SU-DHL-6 (cell line): Measurements from ENCODE around the gene C1QTNF6.

Experiments used
- EZH2phosphoT487 ChIP-seq: fragments of 200-600 bp; sonication (generic), shearing (Covaris generic); conservative IDR thresholded peaks from 2 replicates; pipeline ENCODE4 v1.6.1; 2018; ENCODE audit warnings: mild to moderate bottlenecking, antibody characterized with exemption, low read length, moderate library complexity, mixed read lengths
- TF ChIP-seq, protein P1 (sequence below): fragments of 200-600 bp; sonication (generic); IDR thresholded peaks from one replicate; pipeline ENCODE4 v1.5.1; 2017; ENCODE audit warnings: antibody characterized with exemption, mild to moderate bottlenecking, low read length, moderate library complexity; ENCODE audit not compliant: insufficient read depth, poor library complexity, severe bottlenecking

DNA sequence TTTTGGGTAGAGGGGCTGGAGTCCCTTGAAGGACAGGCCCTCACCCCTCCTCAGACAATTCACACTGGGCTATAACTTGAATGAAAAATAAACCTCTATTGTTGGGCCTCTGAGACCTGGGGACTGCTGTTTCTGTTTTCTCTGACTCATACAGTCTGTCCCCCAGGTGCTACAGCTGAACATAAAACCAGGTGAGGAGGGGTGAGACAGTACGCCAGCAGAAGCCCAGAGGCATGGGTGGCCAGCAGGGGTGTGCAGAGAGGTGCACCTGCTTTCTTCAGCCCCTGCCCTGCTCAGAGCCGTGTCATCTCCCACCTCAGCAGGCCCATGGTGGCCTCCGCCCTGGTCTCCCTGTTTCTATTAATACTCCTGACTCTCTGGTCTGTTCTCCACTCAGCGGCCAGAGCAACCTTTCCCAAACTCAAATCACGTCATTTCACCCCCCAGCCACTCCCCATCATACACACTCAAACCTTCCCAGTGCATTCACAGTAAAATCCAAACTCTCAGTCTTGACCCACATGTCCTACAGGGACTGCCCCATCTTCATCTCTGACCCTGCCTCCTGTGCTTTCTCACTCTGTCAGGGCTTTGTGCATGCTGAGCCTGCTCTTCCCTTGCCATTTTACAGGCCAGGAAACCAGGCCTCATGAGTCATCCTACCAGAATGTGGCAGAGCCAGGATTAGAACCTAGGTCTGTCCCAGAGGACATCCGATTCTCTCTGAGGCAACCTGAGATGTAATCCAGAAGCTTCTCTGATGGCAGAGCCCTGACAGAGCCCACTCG, 32.9 kb downstream of the C1QTNF6 start:
- TF ChIP-seq, protein P1, sequence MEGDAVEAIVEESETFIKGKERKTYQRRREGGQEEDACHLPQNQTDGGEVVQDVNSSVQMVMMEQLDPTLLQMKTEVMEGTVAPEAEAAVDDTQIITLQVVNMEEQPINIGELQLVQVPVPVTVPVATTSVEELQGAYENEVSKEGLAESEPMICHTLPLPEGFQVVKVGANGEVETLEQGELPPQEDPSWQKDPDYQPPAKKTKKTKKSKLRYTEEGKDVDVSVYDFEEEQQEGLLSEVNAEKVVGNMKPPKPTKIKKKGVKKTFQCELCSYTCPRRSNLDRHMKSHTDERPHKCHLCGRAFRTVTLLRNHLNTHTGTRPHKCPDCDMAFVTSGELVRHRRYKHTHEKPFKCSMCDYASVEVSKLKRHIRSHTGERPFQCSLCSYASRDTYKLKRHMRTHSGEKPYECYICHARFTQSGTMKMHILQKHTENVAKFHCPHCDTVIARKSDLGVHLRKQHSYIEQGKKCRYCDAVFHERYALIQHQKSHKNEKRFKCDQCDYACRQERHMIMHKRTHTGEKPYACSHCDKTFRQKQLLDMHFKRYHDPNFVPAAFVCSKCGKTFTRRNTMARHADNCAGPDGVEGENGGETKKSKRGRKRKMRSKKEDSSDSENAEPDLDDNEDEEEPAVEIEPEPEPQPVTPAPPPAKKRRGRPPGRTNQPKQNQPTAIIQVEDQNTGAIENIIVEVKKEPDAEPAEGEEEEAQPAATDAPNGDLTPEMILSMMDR = no peak
- no peak for TF ChIP-seq EZH2phosphoT487
